Measurements from ENCODE around the gene TLNRD1. TPM values are rescaled to one million over a fixed set of nuclear protein-coding genes. Genes with fewer than 3 reads are reported as not detected.

The TLNRD1 gene
- total RNA-seq, 2 donors from 2014 or later: 19.3 to 25.4 TPM

DNA sequence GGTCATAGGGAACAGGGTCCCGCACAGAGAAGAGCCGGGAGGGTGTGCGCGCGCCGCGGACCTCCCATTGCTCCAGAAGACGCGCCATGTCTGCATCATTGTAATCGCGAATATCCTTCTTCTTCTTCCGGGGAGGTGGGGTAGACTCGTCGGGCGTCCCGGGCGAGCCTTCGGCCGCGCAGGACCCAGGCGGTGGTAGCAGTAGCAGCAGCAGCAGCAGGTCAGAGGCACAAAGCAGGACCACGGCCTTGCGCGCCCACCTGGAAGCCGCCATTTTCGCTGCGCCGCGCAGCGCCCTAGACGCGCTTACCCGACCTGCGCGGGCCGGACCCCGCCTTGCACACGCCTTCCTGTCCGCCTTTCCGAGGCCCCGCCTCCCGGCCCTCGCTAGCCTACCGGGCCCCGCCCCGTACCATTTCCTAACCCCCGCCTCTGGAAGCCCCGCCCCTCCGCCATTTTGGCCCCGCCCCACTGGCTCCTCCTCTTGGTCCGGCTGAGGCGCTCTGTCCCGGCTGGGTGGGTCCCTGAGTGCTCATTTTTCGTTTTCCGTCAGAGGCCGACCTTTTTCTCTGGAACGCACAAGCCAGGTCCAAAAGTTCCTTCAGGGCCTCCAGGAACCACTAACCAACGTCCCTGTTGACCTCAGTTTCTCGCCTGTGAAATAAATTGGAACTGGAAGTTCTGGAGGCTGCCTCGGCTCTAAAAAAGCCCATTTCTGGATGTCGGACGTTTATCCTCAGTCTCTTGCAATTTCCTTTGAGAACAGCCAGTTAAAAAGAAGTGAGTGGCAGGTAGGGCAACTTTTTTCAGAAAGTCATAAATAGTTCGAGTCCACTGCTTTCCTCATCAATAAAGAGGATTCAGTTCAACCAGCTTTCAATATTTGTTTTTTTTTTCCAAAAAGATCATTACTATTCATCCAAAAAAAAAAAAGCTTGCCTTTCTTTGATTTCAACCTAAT, 10.9 kb upstream of the TLNRD1 start, which contains the start of gene MESD:
TSS of gene MESD (minus strand) at position 302 of the 961 bp plus-strand sequence. CDS start at position 274, 28 bp downstream.
- Histone ChIP-seq H3K27me3 (replicated peaks; ENCODE audit: insufficient read depth) (no peaks in the 10 kb centered on the region), H3K27ac (peak within 1 kb of the TSS; percentile 80 to 82), H3K36me3 (no peaks in the 10 kb centered on the region), H3K4me3 (peak within 1 kb of the TSS; percentile 72 to 89), H3K4me1 (replicated peaks) (no peaks in the 10 kb centered on the region), H3K9me3 (no peaks in the 10 kb centered on the region)
- intact Hi-C loops (cut with DNase I): loop anchor here (10.0 kb wide), 1 partner anchor 295 kb away; the partner anchor contains the start of gene ABHD17C
- TF ChIP-seq, protein P1, sequence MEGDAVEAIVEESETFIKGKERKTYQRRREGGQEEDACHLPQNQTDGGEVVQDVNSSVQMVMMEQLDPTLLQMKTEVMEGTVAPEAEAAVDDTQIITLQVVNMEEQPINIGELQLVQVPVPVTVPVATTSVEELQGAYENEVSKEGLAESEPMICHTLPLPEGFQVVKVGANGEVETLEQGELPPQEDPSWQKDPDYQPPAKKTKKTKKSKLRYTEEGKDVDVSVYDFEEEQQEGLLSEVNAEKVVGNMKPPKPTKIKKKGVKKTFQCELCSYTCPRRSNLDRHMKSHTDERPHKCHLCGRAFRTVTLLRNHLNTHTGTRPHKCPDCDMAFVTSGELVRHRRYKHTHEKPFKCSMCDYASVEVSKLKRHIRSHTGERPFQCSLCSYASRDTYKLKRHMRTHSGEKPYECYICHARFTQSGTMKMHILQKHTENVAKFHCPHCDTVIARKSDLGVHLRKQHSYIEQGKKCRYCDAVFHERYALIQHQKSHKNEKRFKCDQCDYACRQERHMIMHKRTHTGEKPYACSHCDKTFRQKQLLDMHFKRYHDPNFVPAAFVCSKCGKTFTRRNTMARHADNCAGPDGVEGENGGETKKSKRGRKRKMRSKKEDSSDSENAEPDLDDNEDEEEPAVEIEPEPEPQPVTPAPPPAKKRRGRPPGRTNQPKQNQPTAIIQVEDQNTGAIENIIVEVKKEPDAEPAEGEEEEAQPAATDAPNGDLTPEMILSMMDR (IDR thresholded peaks at IDR 0.05): peak in 1 of 4 experiments; percentile 3
- TF ChIP-seq POLR2A (IDR thresholded peaks at IDR 0.05) (peak; percentile 89), POLR2AphosphoS5 (IDR thresholded peaks at IDR 0.05) (peak; percentile 93)
- peak; percentile 97 for DNase-seq (ENCODE audit: low spot score)
- WGBS: under 1% methylated on average over 63 of the region's 63 CpGs

DNA sequence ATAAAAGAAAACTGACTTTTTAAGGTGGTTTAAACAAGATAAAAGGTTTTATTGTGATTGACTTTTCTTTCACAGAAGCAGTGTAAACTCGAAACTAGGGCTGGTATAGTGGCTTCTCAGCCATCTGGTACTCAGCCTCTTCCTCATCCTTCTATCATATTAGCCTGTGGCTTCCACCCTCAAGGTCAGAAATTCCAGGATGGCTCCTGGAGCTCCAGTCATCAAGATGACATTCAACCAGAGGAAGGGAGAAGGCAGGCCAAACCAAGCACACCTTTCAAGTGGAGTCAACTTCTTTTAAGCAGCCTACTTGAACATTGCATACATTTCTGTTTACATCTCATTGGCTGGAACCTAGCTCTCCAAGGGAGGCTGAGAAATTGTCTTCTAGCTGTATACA, 9.8 kb upstream of the TLNRD1 start:
- 48% methylated on average over 1 of the region's 1 CpG for WGBS
- H3K4me3 ChIP-seq: no peak overlapping the region
- H3K27ac ChIP-seq: no peak overlapping the region
- no peaks in the 10 kb centered on the region for H3K27me3 ChIP-seq (replicated peaks; ENCODE audit: insufficient read depth)
- no peaks in the 10 kb centered on the region for H3K36me3 ChIP-seq
- intact Hi-C loops (cut with DNase I): loop anchor here (10.0 kb wide), 1 partner anchor 296 kb away; the partner anchor contains the start of gene ABHD17C
- no peaks in the 10 kb centered on the region for H3K9me3 ChIP-seq
- TF ChIP-seq POLR2AphosphoS5 (IDR thresholded peaks at IDR 0.05) (no peak), POLR2A (IDR thresholded peaks at IDR 0.05) (no peak)
- TF ChIP-seq, protein P1 (IDR thresholded peaks at IDR 0.05): no peak
- DNase-seq (ENCODE audit: low spot score): no peak
- H3K4me1 ChIP-seq (replicated peaks): no peaks in the 10 kb centered on the region

DNA sequence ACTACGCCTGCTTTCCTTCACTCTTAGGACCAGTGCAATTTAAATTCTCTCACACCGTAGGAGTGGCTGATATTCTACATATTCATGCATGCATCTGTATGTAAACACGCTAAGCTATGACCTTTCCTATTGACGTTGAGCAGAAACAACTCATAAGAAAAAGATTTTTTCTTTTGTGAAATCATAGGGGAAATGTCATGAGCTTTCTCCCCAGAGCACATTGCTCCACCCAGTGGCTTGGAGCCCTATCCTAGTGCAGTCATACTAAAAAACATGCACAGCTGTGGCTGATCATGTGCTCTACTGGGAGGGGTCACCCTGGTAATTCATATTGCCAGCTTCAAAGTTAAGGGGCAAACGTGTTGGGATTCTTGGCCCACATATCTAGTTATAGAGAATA, 9.3 kb upstream of the TLNRD1 start:
- intact Hi-C loops (cut with DNase I): loop anchor here (10.0 kb wide), 1 partner anchor 297 kb away; the partner anchor contains the start of gene ABHD17C
- H3K27me3 ChIP-seq (replicated peaks; ENCODE audit: insufficient read depth): no peaks in the 10 kb centered on the region
- WGBS: 76% methylated on average over 5 of the region's 5 CpGs
- no peaks in the 10 kb centered on the region for H3K4me1 ChIP-seq (replicated peaks)
- no peaks in the 10 kb centered on the region for H3K36me3 ChIP-seq
- no peak for DNase-seq (ENCODE audit: low spot score)
- no peak overlapping the region for H3K4me3 ChIP-seq
- no peak overlapping the region for H3K27ac ChIP-seq
- H3K9me3 ChIP-seq: no peaks in the 10 kb centered on the region
- TF ChIP-seq POLR2AphosphoS5 (IDR thresholded peaks at IDR 0.05) (no peak), POLR2A (IDR thresholded peaks at IDR 0.05) (no peak)
- TF ChIP-seq, protein P1 (IDR thresholded peaks at IDR 0.05): no peak

DNA sequence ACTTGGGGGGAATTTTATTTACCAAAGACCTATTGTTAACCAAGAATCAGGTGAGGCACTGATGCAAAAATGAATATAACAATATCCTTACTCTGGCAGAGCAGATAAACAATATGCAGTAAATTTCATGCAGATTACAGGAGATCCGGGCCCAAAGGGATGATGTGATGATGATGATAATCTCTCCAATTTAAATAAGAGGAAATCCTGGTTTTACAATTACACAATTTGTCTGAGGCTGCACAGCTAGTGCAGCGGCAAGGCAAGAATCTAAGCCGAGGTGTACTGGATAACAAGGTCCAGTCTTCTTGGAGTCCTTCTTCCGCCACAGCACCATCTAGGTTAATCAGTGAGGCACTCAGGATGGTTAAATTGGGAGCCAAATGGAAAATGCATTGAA, 8.7 kb upstream of the TLNRD1 start:
- no peaks in the 10 kb centered on the region for H3K27me3 ChIP-seq (replicated peaks; ENCODE audit: insufficient read depth)
- TF ChIP-seq, protein P1 (IDR thresholded peaks at IDR 0.05): no peak
- TF ChIP-seq POLR2A (IDR thresholded peaks at IDR 0.05) (no peak), POLR2AphosphoS5 (IDR thresholded peaks at IDR 0.05) (no peak)
- 84% methylated on average over 4 of the region's 4 CpGs for WGBS
- no peak overlapping the region for H3K27ac ChIP-seq
- H3K4me3 ChIP-seq: no peak overlapping the region
- no peaks in the 10 kb centered on the region for H3K9me3 ChIP-seq
- DNase-seq (ENCODE audit: low spot score): no peak
- H3K4me1 ChIP-seq (replicated peaks): no peaks in the 10 kb centered on the region
- H3K36me3 ChIP-seq: no peaks in the 10 kb centered on the region
- intact Hi-C loops (cut with DNase I): loop anchor here (10.0 kb wide), 1 partner anchor 297 kb away; the partner anchor contains the start of gene ABHD17C
